Measurements from ENCODE around the gene GFRA4. TPM values are rescaled to one million over a fixed set of nuclear protein-coding genes. Genes with fewer than 3 reads are reported as not detected.

GFRA4 gene
- total RNA-seq, 1 experiment from 2014 or later, result not detected

DNA sequence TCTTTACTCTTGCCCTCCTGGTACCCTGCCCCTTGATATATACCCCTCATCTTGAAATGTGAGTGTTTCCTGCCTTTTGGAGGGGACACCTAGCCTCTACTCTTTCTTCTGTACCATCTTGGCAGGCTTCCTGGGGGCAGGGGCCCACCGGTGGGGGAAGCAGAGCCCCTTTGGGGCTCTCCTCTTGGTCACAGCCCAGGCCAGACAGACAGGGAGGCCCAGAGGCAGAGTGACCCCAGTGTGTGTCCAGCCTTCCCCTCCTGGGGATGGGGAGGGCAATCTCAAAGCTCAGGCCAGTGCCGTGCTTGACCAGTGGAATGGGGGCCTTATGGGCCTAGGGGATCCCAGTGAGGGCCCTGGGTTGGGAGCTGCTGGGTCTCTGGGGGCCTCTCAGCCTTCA lies 15.0 kb upstream of the GFRA4 start:
- Histone ChIP-seq H4K20me1 (ENCODE audit: low read length) (no peaks in the 10 kb centered on the region), H3K9me3 (ENCODE audit: low read length) (no peaks in the 10 kb centered on the region), H3K4me3 (ENCODE audit: low read length) (no peak overlapping the region), H3K27ac (ENCODE audit: low read length) (no peak overlapping the region), H2AFZ (ENCODE audit: low read length) (no peak overlapping the region), H3K27me3 (ENCODE audit: low read length) (peaks cover 42% of the 10 kb centered on the region), H3K36me3 (ENCODE audit: low read depth, low read length) (no peaks in the 10 kb centered on the region), H3K4me2 (ENCODE audit: low read length) (no peak overlapping the region), H3K79me2 (ENCODE audit: low read length) (no peaks in the 10 kb centered on the region), H3K9ac (ENCODE audit: low read length) (no peak overlapping the region), H3K4me1 (ENCODE audit: insufficient read depth, low read length) (peaks cover 3% of the 10 kb centered on the region; the same call in 1 of the 2 replicates), H3K9me2 (replicated peaks; ENCODE audit: low read length) (no peaks in the 10 kb centered on the region), H3F3A (ENCODE audit: low read length, unreplicated experiment) (no peaks in the 10 kb centered on the region)
- DNase-seq (no peak), ATAC-seq (no peak)
- BruUV-seq (replicated peaks), result no TSS peak
- TF ChIP-seq EZH2phosphoT487 (IDR thresholded peaks at IDR 0.05; ENCODE audit: borderline replicate concordance, low read length) (no peak), EZH2 (IDR thresholded peaks at IDR 0.05; ENCODE audit: low read length, unreplicated experiment) (no peak), CTCF (conservative IDR thresholded peaks at IDR 0.05; ENCODE audit: low read depth, low read length) (no peak)
- POLR2A ChIA-PET (ENCODE audit: unreplicated experiment), result no interaction called here
- intact Hi-C loops (cut with micrococcal nuclease), result loop anchor here (5.0 kb wide), 1 partner anchor 89 kb away; the partner anchor contains the start of gene ADISSP
- CTCF ChIA-PET, result interaction anchor here (0.5 to 0.6 kb wide), 2 partner anchors 64 to 71 kb away, joined by 3 to 5 read pairs; no protein-coding TSS in a partner anchor

- no peak overlapping the region for H2AFZ ChIP-seq (ENCODE audit: low read length)
Observed at GRCh38 chr20:3677733-3678132, 14.5 kb upstream of the GFRA4 start.

More at GRCh38 chr20:3677733-3678132, 14.5 kb upstream of the GFRA4 start:
- Histone ChIP-seq H3K9ac (ENCODE audit: low read length) (no peak overlapping the region), H3K4me2 (ENCODE audit: low read length) (no peak overlapping the region), H3K27me3 (ENCODE audit: low read length) (peaks cover 47% of the 10 kb centered on the region), H3K27ac (ENCODE audit: low read length) (no peak overlapping the region), H3F3A (ENCODE audit: low read length, unreplicated experiment) (no peaks in the 10 kb centered on the region), H4K20me1 (ENCODE audit: low read length) (no peaks in the 10 kb centered on the region), H3K9me3 (ENCODE audit: low read length) (no peaks in the 10 kb centered on the region), H3K4me1 (ENCODE audit: insufficient read depth, low read length) (peaks cover 3% of the 10 kb centered on the region; the same call in 1 of the 2 replicates), H3K36me3 (ENCODE audit: low read depth, low read length) (no peaks in the 10 kb centered on the region), H3K79me2 (ENCODE audit: low read length) (no peaks in the 10 kb centered on the region), H3K9me2 (replicated peaks; ENCODE audit: low read length) (no peaks in the 10 kb centered on the region), H3K4me3 (ENCODE audit: low read length) (no peak overlapping the region)
- ATAC-seq (no peak), DNase-seq (no peak)
- no TSS peak for BruUV-seq (replicated peaks)
- intact Hi-C loops (cut with micrococcal nuclease), result loop anchor here (5.0 kb wide), 1 partner anchor 90 kb away; the partner anchor contains the start of gene ADISSP
- POLR2A ChIA-PET (ENCODE audit: unreplicated experiment), result no interaction called here
- CTCF ChIA-PET, result interaction anchor here (0.6 to 2.4 kb wide), 4 partner anchors 33 to 103 kb away, joined by 5 to 22 read pairs (median 8); partner anchors contain the start of genes ADISSP and SPEF1
- TF ChIP-seq EZH2 (IDR thresholded peaks at IDR 0.05; ENCODE audit: low read length, unreplicated experiment) (no peak), CTCF (conservative IDR thresholded peaks at IDR 0.05; ENCODE audit: low read depth, low read length) (no peak), EZH2phosphoT487 (IDR thresholded peaks at IDR 0.05; ENCODE audit: borderline replicate concordance, low read length) (no peak)
